Activated naive CD4-positive, alpha-beta T cell treated with Interleukin-2 at 50 U/mL for 16 hours (primary cell): ENCODE data around the gene PPFIA2.

Experiments
- DNase-seq: peaks from one replicate; pipeline ENCODE4 v3.0.0-alpha.2; 2020

PPFIA2 gene

DNA sequence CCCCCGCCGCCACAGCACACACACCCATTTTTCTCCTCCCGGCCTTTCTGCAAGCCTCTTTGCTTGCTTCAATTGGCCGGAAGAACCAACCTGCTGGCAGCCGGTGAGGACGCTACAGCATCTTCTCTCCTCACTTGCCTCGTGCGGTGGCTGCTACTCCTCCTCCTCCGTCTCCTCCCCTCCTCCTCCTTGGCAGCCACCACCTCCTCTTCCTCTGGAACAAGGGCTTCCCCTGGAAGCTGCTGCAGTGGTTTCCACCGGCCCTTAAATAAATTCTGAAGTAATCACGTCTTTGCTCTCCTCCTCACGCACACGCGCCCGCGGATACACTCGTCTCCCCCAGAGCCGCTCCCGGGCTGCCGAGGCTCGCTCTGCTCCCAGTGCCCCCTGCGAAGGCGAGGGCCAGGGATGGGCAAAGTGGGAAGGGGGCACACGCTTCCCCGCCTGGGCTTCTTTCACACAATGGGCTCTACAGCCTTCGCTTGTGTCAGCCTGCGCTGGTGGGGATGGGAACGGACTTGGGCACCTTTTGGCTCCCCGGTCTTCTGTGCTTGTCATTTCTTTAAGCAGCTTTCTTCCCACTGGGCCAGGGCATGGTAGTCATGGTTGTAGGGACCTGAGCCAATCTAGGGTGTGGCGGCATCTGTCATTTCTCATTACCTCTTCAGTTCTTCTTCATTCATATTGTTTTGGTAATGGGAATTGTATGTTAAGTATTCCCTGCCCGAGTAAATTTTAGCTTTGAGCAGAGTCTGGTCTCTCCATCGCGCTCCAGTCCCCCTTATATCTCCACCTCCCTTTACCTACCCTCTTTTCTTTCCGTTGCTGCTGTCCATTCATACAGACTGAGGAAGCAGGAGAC, at the start of gene PPFIA2:
PPFIA2 (minus strand) TSS at position 161 of the 862 bp plus-strand sequence.
- DNase-seq = no peak

- no peak for DNase-seq
Measured at GRCh38 chr12:81800298-81801148, 41.4 kb upstream of the PPFIA2 start.

DNA sequence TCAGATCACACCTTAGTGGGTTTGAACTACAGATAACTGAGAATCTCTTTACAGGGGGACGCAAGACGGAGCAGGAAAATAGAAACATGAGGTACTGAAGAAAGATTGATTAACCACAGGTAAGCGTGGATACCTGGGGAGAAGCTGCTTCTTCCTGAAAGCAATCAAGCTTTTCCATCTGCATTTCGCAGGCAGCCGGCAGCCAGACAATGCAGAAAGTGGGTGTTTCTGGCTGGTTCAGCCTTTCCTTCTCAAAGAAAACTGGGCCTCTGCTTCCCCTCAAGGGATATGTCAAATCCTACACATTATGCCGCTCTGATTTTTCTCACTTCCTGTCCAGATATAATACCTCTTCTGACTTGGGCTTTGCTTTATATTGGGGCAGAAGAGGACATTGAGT, 39.1 kb upstream of the PPFIA2 start:
- no peak for DNase-seq

- DNase-seq = no peak
Measured at GRCh38 chr12:81797100-81797499, 38.0 kb upstream of the PPFIA2 start.

- DNase-seq = no peak
Measured at GRCh38 chr12:81792666-81793065, 33.5 kb upstream of the PPFIA2 start.

GRCh38 chr12:81779216-81779615, 20.1 kb upstream of the PPFIA2 start:
- DNase-seq = no peak

DNA sequence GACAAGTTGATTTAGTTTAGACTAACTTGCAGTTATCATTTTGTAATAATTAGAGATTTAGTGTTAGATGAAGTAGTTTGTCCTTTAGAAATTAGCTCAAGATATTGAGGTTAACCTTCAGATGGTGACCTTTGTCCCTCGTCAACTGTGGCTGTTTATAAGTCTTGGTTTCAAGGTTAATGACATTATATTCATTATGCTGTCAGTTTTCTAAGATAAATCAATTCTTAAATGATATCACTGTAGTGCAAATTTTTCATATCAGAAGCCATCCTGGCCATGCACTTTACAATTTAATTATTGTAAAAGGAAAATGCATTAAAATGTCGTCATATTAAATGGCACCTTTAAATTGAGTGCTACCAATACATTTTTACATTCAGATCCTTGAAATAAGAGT, 19.6 kb upstream of the PPFIA2 start:
- DNase-seq = no peak

DNA sequence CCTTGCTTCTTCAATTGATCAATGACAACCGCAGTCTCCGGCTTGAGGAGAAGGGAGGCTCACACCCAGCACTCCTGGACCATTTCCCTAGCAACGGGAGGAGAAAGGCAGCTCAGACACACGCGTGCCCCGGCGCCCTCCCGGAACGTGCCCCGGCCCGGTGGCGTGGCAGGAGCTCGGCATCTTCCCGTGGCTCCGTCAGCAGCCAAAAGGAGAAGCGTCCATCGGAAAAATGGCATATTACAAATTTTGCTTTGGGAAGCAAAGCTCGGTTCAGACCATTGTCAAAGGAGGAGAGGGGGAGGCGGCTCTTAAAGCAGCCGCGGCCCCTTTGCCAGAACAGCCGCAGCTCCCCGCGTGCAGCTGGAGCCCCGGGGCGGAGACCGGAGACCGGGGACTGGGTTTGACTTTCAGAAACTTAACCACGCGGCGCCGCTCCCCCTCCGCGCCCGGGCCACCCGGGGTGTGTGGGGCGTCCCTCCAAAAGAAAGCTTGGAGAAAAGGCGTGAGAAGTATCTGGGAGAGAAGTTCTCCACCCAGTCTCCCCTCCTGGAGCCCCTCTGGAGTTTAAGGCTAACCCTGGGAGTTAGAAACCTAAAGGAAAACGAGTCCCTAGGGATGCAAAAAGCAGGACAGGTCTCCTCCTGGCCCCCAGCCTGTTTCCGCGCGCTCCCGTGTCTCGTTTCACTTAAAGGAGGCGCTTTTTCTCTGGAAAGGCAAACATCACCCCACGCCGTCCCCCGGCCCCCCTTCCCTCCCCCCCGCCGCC, 545 bp downstream of the PPFIA2 start:
- DNase-seq = no peak

DNA sequence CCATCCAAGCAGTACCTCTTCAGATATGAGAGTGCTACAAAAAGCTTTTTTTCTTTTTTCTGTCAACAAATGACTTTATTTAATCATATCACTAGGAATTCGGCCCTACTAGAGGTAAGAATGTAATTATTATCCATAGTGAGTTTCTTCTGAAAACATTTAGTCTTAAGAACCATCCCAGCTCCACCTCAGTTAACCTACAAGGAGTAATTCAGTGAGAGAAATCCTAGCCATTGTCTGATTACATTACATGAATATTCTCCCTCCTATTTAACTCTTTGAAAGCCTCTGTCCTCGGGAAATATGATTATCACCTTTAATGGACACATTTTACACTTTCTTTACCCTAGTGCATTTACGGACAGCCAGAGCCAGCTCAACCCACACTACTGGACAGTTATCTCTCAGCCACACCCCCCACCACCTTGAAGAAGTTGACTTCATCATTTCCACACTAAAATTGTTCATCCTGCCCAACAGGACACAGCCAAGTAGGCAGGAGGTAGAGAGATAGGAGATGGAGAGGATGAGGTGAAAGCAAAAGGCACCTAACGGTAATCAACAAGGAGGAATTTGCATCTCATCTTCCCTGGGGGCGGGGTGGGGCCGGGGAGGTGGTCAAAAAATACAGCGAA, 1.3 kb downstream of the PPFIA2 start:
- DNase-seq = no peak

- no peak for DNase-seq
Measured at GRCh38 chr12:81729781-81730180, 29.4 kb downstream of the PPFIA2 start.

GRCh38 chr12:81727391-81727790, 31.8 kb downstream of the PPFIA2 start:
- DNase-seq = no peak

DNA sequence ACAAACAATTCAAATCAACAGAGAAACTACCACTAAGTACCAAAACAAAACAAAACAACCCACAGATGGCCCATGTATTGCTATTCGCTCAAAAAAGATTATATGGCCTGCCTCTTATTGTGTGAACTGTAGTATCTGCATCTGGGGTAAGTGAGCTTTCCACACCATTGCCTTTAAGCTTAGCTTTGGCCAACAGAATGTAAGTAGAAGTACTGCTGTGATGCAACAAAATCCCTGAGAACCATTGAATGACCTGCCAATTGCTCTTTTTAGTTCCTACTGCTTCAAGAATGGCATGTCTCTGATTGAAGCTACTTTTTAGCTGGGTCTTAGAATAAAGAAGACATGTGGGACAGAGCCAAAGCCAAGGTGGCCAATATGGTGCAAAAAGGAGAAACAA, 32.5 kb downstream of the PPFIA2 start:
- no peak for DNase-seq

DNA sequence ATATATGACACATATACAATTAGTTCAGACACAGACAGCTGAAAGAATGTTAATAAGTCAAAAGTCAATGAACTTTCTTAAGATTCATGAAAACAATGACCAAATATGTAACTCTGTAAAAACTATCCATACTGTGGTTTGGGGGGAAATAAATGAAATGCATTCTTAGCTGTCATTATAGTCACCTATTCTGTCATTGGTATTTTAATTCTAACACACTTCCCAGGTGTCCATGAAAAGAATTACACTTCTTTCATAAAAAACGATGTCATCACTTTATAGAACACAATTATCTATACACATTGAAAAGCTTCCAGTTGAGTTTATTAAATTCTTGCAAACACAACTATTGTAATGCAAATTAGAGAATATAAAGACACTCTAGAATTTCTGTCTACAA, 35.8 kb downstream of the PPFIA2 start:
- no peak for DNase-seq

DNA sequence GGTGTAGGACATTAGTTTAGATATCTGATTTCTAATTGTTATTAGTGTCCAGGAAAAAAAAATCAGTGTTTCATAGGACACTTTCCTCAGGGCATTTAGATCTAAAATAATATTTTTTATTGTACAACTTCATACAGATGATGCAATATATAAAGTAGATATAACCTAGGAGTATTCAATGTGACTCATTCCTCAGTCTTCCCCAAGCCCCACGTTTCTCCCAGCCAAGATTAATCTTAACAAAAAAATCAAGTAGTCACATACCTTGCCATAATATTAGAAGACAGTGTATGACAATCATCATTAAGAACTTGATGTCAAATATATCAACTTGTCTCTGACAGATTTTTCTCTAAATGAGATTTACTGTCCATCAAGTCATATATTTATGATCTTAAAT, 37.1 kb downstream of the PPFIA2 start:
- no peak for DNase-seq

GRCh38 chr12:81718616-81719015, 40.5 kb downstream of the PPFIA2 start:
- no peak for DNase-seq

DNA sequence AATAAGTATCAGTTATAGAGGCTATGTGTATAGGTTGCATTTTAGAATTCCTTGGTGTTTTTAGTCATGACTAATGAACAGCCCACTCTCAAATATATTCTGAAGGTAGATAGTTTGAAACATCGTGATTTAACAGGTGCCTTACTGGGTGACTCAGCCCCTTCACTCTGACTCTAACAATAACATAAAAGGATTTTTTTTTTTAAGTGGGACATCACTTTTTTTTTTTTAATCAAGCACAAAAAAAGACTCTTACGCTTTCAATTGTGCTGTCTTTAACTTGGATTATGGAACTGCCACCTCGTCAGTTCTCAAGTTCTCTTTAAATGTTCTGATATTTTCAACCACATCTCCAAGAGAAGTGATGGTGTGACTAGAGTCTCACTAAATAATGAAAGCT, 46.6 kb downstream of the PPFIA2 start:
- no peak for DNase-seq

DNA sequence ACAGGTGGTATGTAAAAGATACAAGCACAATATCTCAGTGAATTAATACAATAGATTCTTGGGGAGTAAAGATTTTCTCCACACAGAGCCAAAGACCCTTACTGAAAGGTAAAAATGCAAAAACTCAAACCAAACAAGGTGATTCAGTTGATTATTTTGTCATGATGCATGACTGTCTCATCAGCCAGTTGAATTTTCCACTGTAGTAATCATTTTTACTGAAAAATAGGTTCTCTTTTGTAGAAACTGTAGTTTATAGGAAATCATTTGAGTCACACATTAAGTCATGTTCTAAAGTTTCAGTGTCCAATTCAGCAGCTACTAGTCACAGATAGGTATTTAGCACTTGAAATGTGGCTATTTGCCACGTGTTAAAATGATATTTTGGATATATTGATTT, 53.6 kb downstream of the PPFIA2 start:
- no peak for DNase-seq

DNA sequence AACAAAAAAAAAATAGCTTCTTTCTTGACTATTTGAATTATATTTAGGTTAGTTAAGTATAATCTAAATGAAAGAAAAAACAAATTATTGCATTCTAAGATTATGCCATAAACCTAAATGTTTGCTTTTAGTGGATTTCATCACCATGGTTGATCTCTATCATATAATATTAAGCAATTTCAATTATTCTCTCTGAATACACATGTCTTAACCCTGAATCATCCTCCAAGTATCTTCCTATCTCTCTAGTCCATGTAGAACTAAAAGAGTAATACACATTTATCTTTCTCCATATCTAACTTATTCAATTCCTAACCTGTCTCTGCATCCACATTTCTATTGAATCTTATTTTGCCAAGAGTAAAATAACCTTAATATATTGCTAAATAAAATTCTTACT, 59.6 kb downstream of the PPFIA2 start:
- no peak for DNase-seq

GRCh38 chr12:81692008-81692407, 67.1 kb downstream of the PPFIA2 start:
- DNase-seq = no peak

GRCh38 chr12:81683881-81684280, 75.3 kb downstream of the PPFIA2 start:
- DNase-seq = no peak

DNA sequence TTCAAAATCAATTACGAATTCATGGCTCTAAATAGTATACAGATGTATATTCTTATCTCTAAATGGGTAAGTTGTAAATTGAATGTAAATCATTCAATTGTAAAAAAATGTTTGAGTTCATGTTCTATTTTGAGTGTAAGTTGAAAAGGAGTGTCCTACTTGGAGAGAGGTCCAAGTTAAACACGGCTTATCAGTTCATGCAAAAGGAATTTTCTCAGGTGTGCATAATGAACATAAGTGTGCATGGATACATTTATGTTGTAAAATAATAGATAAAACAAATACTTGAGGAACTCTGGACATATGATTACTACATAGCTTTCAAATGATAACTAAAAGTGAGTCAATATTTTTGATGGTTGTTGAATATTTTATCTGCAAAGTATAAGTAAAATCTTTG, 79.5 kb downstream of the PPFIA2 start:
- DNase-seq = no peak

DNA sequence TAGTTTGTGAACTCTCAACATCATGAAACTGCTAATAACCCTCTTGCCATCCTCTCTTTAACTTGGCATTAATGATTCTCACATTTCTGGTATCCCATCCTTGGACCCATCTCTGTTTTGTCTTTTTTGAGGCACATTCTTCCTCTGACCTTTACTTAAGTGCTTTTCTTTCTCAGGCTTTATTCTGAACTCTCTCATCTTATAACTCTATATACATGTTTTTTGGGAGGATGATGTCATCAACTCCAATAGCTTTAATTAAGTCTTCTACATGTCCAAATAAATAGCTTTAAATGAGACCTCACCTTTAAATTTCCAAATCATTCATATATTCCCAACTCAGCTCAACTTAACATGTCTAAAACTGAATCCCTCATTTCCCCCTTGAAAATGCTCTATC, 88.4 kb downstream of the PPFIA2 start:
- no peak for DNase-seq

- DNase-seq = peak; percentile 6
Measured at GRCh38 chr12:81668475-81668874, 90.7 kb downstream of the PPFIA2 start.
